ENCODE results near the gene TRIM13. TPM values are rescaled to one million over a fixed set of nuclear protein-coding genes. Genes with fewer than 3 reads are reported as not detected.

Gene TRIM13
- total and polyA plus RNA-seq, 8 donors: 4.1 to 23.7 (median 13.4) TPM

DNA sequence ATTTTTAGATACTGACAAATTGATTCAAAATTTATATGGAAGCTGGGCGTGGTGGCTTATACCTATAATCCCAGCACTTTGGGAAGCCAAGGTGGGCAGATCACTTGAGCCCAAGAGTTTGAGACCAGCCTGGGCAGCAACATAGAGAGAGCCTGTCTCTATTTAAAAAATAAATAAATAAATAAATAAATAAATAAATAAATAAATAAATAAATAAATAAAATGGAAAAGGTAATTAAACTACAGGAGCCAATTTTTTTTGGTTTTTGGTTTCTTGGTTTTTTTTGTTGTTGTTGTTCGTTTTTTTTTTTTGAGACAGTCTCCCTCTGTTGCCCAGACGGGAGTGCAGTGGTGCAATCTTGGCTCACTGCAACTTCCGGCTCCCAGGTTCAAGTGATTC, 29.4 kb upstream of the TRIM13 start:
- intact Hi-C loops (cut with DNase I; ENCODE audit: low total_unique reads): no loop called here
- peaks cover 0 to 34% (median 19%) of the 10 kb centered on the region in 4 donors for H3K9me3 ChIP-seq
- peaks cover 0 to 5% (median 0%) of the 10 kb centered on the region in 4 donors for H3K4me1 ChIP-seq
- DNase-seq: no peak
- H3K27ac ChIP-seq: no peak overlapping the region
- 95 to 99% (median 96%) methylated on average over 4 of the region's 4 CpGs for WGBS, 5 donors
- no peaks in the 10 kb centered on the region for H3K36me3 ChIP-seq
- H3K27me3 ChIP-seq: no peaks in the 10 kb centered on the region
- no peak for TF ChIP-seq EP300 (IDR thresholded peaks at IDR 0.05)
- no peak for TF ChIP-seq POLR2AphosphoS5 (IDR thresholded peaks at IDR 0.05)
- TF ChIP-seq, protein P1, sequence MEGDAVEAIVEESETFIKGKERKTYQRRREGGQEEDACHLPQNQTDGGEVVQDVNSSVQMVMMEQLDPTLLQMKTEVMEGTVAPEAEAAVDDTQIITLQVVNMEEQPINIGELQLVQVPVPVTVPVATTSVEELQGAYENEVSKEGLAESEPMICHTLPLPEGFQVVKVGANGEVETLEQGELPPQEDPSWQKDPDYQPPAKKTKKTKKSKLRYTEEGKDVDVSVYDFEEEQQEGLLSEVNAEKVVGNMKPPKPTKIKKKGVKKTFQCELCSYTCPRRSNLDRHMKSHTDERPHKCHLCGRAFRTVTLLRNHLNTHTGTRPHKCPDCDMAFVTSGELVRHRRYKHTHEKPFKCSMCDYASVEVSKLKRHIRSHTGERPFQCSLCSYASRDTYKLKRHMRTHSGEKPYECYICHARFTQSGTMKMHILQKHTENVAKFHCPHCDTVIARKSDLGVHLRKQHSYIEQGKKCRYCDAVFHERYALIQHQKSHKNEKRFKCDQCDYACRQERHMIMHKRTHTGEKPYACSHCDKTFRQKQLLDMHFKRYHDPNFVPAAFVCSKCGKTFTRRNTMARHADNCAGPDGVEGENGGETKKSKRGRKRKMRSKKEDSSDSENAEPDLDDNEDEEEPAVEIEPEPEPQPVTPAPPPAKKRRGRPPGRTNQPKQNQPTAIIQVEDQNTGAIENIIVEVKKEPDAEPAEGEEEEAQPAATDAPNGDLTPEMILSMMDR (IDR thresholded peaks at IDR 0.05): no peak
- TF ChIP-seq POLR2A (IDR thresholded peaks at IDR 0.05): no peak
- H3K4me3 ChIP-seq: no peak overlapping the region

DNA sequence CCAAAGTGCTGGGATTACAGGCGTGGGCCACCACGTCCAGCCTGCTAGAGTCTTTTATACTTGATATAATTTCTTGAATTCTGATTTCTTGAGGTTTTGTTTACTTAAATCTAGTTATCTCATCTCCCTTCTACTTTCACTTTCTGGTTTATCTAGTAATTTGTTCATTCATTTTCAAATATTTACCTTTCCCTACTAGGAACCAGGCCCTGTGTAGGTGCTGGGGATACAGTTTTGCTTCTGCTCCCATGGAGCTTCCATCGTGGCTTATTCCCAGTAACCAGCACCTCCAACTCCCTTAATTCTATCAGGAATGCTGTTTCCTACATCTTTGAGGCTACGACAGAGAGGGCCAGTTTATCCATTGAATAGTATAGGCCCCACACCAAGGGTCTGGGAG, 24.1 kb upstream of the TRIM13 start:
- 30 to 52% (median 51%) methylated on average over 4 of the region's 4 CpGs for WGBS, 5 donors
- peak overlapping the region; percentile 54 to 77 (median 72) for H3K27ac ChIP-seq
- H3K4me1 ChIP-seq: peaks cover 5 to 18% (median 10%) of the 10 kb centered on the region in 4 donors
- TF ChIP-seq POLR2A (IDR thresholded peaks at IDR 0.05): no peak
- no peaks in the 10 kb centered on the region for H3K9me3 ChIP-seq
- intact Hi-C loops (cut with DNase I; ENCODE audit: low total_unique reads): no loop called here
- peak overlapping the region in 1 of 4 donors; percentile 11 for H3K4me3 ChIP-seq
- no peaks in the 10 kb centered on the region for H3K36me3 ChIP-seq
- DNase-seq: peak; percentile 31 to 58
- H3K27me3 ChIP-seq: no peaks in the 10 kb centered on the region

DNA sequence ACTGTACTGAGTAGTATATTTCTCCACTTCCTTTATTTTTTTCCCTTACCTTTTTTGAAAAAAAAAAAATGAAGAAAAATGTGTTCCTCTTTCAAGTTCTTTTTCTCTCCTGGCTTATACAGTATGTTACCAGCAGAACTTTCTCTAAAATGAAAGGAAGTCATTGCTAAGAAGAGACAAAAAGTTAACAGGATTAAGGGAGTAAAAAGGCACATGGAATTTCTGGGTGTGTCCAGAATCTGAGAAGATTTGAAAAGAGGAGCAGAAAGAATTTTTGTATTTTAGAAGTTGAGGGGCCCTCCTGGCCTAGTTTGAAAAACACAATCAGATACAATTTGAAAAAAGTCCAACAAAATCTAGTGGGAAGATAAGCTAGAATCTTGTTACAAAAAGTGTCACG, 21.0 kb upstream of the TRIM13 start:
- Histone ChIP-seq H3K36me3 (no peaks in the 10 kb centered on the region), H3K9me3 (no peaks in the 10 kb centered on the region), H3K4me1 (peaks cover 5 to 18% (median 10%) of the 10 kb centered on the region in 4 donors), H3K4me3 (no peak overlapping the region), H3K27ac (peak overlapping the region in 3 of 5 donors; percentile 26 to 59 (median 27)), H3K27me3 (no peaks in the 10 kb centered on the region)
- intact Hi-C loops (cut with DNase I; ENCODE audit: low total_unique reads): no loop called here
- 34 to 76% (median 50%) methylated on average over 1 of the region's 1 CpG for WGBS, 5 donors
- DNase-seq: no peak
- no peak for TF ChIP-seq POLR2A (IDR thresholded peaks at IDR 0.05)
- TF ChIP-seq POLR2AphosphoS5 (IDR thresholded peaks at IDR 0.05): no peak
- TF ChIP-seq EP300 (IDR thresholded peaks at IDR 0.05): no peak
- TF ChIP-seq, protein P1 (IDR thresholded peaks at IDR 0.05): no peak

DNA sequence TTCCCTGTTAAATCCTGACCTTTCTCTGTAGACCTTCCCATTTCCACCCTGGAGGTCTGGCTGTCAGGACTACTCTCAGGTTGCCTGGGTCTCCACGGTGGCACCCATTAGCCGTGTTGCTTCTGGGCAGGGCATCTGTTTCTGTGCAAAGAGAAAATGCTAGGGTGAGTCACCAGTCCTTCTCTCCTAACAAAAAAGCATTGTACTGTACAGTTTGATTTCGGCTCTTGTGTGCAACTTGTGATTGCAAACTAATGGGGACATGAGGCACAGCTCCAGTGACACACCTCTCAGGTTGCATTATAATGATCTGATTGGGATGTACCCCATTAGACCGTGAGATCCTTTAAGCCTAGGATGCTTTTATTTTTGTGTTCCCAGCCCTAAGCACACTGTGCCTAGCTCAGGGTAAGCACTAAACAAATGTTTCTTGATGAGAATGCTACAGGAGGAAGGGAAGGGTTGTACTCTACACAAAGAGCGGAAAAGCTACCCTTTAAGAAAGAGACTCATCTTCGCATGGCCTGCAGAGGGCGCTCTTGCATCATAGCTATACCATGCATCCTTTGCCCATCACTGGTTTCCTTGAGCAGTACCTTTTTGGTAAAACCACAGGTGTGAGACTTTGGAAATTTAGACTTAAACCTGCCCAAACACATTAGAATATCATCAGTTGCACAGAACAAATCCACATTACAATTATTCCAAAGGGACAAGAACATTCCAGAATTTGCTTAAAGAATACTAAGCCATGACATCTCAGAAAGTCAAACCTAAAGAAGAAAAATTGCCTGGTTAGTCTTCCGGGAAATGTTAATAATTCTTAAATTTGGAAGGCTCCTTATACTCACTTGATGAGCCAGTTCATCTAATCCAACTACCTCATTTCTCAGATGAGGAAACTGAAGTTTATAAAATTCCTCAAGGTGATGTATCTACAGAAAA, 20.3 kb upstream of the TRIM13 start:
- intact Hi-C loops (cut with DNase I; ENCODE audit: low total_unique reads): no loop called here
- H3K27ac ChIP-seq: peak overlapping the region; percentile 26 to 71 (median 55)
- no peaks in the 10 kb centered on the region for H3K36me3 ChIP-seq
- DNase-seq: peak; percentile 83 to 92
- H3K4me3 ChIP-seq: no peak overlapping the region
- no peaks in the 10 kb centered on the region for H3K9me3 ChIP-seq
- peaks cover 5 to 18% (median 10%) of the 10 kb centered on the region in 4 donors for H3K4me1 ChIP-seq
- WGBS, 5 donors: 24 to 36% (median 27%) methylated on average over 6 to 8 of the region's 8 CpGs
- no peaks in the 10 kb centered on the region for H3K27me3 ChIP-seq
- TF ChIP-seq POLR2AphosphoS5 (IDR thresholded peaks at IDR 0.05) (peak in 1 of 3 donors; percentile 41), EP300 (IDR thresholded peaks at IDR 0.05) (no peak)
- TF ChIP-seq, protein P1 (IDR thresholded peaks at IDR 0.05): peak in 5 of 7 experiments; percentile 71 to 86 (median 82)
